ENCODE measurements around the gene SRPRB.
"Not testable (repeated sequence)": the region's sequence is repeated elsewhere in the genome, so short reads cannot be mapped to it uniquely, and the experiment has no call there.

Gene SRPRB

DNA sequence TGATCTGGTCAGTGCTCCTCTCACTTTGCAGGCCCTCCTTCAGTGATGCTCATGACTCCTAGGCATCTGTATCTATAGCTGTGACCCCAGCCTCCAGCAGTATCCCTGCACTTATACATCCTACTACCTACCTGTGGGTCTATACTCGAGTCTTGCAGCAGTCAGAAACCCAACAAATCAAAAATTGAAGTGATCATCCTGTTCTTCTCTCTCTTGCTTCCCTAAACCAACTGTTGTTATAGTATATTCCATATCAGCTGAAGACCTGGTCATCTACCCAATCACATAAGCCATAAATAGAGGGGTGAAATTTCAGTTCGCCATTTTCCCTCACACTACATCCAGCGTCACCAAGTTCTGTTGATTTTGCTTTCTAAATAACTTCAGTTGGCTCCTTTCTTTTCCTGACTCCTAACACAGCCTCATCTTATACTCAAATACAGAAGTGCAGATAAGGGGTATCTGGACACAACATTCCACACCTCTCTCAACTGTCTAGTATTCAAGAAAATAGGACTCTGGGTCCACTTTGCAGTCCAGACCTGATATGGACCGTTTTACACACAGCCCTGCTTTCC is 25.9 kb upstream of the SRPRB start:
- no peak for DNase-seq

DNA sequence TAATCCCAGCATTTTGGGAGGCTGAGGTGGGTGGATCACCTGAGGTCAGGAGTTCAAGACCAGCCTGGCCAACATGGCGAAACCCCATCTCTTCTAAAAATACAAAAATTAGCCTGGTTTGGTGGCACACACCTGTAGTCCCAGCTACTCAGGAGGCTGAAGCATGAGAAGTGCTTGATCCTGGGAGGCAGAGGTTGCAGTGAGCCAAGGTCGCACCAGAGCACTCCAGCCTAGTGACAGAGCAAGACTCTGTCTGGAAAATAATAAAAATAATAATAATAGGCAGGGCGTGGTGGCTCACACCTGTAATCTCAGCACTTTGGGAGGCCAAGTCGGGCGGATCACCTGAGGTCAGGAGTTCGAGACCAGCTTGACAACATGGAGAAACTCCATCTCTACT is 24.9 kb upstream of the SRPRB start:
- not testable (repeated sequence) for DNase-seq

GRCh38 chr3:133781570-133781969 is 24.0 kb upstream of the SRPRB start:
- no peak for DNase-seq

DNA sequence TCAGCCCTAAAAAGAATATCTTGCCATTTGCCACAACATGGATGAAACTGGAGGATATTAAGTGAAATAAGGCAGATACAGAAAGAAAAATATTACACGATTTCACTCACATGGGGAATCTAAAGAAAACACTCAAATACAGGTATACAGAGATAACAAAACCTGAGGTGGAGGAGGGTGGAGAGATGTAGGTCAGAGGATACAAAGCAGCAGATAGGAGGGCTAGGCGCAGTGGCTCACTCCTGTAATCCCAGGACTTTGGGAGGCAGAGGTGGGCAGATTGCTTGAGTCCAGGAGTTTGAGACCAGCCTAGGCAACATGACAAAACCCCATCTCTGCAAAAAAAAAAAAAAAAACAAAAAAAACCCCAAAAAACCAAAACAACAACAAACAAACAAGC is 23.2 kb upstream of the SRPRB start:
- no peak for DNase-seq

- DNase-seq = no peak
These were observed 21.9 kb upstream of the SRPRB start for GRCh38 chr3:133783762-133784161.

DNA sequence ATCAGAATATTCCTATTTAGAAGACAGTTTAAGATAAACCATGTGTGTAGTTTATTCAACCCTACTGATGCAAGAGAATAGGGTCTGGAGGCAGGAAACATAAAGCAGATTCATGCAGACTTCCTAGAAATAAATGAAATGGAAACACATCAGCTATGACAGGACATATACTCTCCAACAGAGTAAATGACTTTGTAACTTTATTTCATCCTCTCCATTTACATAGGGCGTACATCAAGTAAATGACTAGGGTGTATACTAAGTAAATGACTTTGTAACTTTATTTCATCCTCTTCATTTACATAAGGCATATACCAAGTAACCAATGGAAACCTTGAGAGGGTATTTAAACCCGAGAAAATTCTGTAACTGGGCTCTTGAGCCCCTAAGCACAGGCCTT is 17.6 kb upstream of the SRPRB start:
- no peak for DNase-seq

DNA sequence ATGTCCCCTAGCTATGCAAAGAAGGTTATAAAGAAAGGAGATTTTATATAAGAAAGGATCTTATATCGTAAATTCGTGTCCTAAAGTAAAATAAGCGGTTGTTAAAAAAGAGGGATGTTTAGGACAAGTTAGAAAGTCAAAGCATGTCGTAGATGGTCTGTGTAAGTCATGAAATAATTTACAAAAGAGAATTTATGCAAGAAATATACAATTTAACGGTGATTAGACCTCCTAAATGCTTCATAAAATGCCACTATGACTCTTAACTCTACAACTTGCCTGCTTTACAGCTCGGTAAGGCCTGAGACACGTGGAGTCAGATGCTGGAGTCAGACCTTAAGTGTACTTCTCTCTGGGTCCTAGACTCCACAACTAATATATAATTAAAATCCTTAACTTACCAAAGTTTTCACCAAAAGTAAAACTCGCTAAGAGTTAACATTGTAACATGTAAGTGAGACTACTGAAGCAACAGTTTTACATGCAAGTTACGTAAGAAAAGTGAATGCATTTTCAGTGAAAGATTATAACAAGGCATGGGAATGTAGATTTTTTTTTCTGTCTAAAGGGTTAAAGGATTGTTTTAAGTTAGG is 13.3 kb upstream of the SRPRB start:
- no peak for DNase-seq

DNA sequence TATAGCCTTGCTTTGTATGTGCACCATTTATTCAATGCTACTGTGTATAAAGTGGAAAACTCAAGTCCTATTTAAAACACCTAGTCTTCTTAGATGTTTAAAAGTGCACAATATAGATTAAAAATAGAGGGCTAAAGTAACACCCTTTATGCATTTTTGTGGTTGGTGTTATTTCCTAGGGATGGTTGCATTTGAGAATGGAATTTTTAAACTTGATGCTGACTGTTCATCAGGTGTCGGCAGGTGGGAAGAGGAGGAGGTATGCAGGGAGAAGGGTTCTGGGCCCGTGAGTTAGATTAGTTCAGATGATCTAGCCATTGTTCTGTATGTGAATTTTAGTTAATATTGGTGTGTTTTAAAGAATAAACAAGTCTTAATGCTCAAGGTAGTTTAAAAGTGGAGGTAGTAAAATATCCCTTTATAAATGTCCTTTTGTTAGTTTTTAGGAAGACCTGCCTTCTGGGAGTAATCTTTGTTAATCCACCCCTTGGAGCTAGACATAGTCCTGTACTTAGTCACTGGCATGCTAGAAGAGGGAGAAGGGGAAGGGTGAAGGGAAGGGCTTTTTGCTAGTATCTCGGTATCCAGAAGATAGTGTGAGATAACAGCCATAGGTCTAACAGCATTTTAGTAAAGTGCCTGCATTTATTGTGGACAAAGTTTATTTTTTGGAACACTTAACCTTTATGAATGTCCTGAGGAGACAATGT is 8.1 kb upstream of the SRPRB start:
- no peak for DNase-seq

DNA sequence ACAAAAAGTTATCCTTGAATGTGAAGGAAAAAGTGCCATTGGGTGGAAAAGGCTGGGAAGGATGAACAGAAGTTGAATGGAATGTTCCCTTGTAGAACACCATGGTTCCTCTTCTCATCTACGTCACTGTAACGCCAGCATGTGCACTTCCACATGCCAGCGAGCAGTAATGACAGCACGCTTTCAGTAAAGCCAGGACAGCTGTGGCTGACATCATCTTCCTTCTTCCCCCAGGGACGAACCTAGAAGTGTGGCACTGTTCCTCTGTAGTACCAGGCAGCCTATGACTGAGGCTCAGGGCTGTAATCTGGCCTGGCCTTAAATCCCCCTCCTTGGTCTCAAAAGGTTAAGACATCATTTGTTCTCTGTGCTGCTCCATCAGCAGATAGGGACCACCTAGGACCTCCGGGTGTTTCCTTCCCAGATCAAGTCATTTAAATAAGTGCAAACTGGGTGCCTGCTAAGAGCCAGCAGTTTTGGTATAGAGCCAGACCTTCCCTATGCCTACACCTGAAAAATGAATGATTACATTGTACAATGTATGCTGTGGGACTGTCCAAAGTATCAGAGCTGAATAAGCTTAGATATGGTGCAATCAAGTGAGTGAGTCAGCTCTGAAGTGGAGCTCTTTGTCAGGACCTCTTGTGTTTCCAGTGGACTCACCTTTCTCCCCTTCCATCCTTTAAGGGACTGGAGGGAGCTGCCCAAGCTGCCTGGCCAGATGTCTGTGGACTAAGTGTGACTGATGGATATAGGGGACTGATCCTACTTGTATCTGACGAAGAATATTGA is 5.6 kb upstream of the SRPRB start:
- DNase-seq = no peak

GRCh38 chr3:133803469-133803868 is 2.1 kb upstream of the SRPRB start:
- no peak for DNase-seq

DNA sequence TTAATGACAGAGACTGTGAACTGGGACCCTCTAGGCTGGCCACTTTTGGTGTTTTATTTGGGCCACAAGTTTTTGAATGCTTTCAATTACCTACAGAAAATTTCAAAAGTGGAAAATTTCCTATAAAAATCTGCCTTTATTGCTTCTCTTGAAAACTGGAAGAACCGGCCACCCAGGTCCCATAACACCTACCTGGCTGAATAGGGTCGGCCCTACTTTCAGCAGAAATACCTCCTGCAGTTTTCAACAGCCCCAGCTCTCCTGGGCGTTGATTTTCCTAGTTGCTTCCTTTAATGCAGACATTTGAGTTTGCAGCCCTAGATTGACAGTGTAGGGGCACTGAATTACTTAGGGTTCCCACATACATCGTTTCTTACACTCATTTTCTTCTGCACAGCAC is 719 bp upstream of the SRPRB start:
- no peak for DNase-seq

- no peak for DNase-seq
These were observed 272 bp upstream of the SRPRB start for GRCh38 chr3:133805384-133805701.

GRCh38 chr3:133812872-133813271 is 7.3 kb downstream of the SRPRB start:
- no peak for DNase-seq

GRCh38 chr3:133815386-133815785 is 9.8 kb downstream of the SRPRB start:
- DNase-seq = no peak

GRCh38 chr3:133820129-133820528 is 14.5 kb downstream of the SRPRB start:
- DNase-seq = no peak

DNA sequence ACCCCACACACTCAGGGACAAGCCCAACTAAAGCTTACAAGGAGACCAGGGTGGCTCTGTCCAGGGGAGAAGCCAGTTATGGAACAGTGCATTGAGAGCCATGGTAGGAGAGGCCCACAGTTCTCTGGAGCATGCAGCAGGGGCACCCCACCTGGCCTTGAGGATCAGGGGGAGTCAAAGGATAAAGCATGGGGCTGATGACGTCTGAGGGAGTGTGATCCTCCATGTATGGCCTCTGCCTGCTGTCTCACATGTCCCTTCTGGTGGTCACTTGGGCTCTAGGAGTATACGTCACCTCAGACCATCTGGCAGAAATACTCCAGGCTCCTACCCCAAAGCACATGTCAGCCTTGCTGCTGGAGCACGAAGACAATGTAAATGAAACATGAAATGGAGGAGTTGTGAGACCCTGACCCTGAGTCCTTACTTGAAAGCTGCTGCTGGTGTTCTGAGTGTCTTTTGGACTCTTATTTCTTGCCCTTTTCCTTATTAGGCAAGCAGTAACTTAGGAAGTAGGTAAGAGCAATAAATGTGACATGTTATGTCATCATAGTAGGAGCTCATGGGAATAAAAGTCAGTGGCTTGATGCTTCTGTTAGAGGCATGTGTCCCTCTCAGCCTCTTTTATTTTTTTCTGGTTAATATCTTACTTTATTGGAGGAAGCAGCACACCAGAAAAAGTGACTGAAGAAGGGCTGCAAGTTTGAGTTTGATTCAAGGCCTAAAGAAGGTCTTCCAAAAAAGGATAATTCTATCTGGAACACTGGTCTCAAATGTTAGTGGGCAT is 15.5 kb downstream of the SRPRB start:
- no peak for DNase-seq

DNA sequence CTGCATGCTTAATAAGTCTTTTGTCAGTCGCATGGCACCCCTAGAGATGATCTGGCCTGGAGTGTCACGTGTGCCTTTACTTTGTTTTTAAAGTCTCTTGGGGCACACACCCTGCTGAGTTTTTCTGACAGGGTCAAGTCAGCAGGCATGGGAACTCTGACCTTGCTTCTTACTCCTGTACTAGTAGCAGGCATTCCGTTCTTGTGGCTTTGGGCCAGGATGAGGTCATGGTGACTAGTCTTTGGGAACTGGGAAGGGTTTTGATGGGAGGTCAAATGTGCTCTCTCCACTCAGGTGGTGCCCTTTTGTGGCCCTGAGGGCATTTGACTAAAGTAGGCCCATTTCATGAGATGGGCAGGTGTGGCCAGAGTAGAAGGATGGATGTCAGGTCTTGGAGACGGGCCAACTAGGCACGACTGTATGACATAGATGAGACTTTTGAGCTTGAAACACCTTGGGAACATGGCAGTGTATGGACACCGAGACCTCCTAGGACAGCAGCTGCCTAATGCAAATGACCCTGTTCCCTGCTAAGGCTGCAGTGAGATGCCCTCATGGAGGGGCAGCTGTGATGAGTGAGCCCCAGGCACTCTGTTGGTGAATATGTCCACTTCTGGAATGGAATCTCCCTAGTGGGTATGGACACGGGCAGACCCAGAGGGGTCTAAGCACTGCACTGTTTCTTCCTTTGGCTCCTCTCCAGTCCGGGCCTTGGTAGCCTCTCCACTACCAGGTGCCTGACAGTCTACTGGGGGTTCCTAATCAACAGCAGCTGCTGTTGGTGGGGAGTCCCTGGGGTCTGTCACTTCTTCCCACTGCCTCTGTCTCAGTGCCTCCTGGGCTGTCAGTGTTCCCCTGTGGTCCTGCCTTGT is 16.4 kb downstream of the SRPRB start:
- DNase-seq = no peak

- DNase-seq = no peak
These were observed 19.4 kb downstream of the SRPRB start for GRCh38 chr3:133824961-133825485.

- no peak for DNase-seq
These were observed 20.5 kb downstream of the SRPRB start for GRCh38 chr3:133825969-133826727.

- DNase-seq = no peak
These were observed 21.5 kb downstream of the SRPRB start for GRCh38 chr3:133827136-133827535.

GRCh38 chr3:133827684-133828083 is 22.1 kb downstream of the SRPRB start:
- no peak for DNase-seq
